GM19043 (cell line): ENCODE data around the gene SCN4B.

Experiments used
- ATAC-seq: cut with Tn5 transposase; IDR thresholded peaks from one replicate; pipeline ENCODE4 v1.9.1; 2021; ENCODE audit warnings: low read depth; ENCODE audit not compliant: unreplicated experiment

Gene SCN4B

DNA sequence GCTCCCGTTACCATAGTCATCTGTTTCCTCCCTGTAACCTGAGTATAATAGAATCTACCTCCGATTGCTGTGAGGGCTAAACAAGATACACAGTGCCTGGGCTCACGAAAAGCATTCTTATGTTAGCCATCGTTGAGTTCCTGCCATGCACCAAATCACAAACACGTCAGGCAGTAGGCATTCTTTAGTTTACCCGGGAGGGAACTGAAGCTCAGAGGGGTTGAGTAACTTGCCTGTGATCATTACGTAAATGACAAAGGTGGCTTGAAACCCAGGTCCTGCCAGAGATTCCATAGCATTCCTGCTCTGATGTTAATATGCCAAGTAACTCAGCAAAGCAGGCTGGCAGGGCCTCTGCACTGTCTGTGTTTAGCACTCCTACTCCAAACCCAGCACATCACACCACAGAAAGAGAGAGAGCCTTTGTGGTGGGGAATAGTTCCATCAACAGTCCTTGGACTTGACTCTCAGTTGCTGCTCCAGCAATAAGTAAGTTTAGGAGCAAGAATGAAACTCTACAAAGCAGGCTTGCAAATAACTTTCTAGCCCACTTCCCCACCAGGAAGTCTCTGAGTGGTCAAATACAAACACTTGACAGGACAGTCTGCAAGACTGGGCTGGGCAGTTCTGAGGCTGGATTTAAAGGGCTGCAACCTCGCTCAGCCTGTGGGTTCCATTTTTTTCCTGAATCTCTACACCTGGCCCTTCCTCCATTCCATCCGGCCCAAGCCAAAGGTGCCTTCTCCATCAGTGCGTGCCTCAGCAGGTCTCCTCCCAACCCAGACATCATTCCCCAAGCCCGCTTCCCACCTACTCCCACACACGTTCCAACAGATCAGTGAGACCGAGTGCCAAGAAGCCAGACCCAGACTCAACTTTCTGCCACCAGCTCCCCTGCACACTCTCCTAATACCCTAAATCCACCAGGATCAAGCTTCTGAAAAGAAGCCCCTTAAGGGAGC lies 22.7 kb upstream of the SCN4B start:
- no peak for ATAC-seq

DNA sequence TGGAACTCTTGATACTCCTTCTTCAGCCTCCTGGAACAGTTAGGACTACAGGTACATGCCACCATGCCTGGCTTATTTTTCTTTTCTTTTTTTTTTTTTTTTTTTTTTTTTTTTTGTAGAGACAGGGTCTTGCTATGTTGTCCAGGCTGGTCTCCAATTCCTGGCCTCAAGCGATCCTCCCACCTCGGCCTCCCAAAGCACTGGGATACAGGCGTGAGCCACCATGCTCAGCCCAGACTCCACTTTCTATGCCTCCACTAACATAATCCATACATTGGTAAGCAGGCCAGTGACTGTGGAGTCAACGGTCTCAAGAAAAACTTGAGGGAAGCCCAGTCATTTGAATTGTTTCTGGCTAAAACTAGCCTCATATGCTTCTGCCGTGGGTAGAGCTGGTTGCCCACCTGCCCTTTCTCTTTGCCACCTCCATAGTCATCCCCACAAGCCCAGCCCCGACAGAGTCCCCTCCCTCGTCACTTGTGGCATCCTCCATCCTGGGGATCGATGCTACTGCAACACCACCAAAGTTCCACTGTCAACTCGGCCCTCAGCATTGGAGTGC lies 21.5 kb upstream of the SCN4B start:
- no peak for ATAC-seq

DNA sequence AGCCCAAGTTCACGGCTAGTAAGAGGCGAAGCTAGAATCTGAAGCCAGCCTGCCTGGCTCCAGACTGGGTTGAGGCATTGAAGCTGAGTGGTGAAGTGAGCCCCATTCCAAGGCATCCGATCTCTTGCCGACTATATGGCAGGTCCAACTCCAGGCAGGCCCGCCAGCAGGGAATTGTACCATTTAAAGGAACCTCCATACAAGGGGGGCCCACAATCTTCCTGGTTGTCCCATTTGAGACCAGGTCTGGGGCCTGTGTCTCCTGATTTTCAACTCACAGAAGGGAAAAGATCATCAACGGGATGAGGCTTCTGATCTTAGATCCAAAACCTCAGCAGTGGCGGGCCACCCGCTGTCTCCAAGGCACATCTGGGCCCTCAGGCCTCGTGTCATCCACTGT lies 19.7 kb upstream of the SCN4B start:
- ATAC-seq, result no peak

DNA sequence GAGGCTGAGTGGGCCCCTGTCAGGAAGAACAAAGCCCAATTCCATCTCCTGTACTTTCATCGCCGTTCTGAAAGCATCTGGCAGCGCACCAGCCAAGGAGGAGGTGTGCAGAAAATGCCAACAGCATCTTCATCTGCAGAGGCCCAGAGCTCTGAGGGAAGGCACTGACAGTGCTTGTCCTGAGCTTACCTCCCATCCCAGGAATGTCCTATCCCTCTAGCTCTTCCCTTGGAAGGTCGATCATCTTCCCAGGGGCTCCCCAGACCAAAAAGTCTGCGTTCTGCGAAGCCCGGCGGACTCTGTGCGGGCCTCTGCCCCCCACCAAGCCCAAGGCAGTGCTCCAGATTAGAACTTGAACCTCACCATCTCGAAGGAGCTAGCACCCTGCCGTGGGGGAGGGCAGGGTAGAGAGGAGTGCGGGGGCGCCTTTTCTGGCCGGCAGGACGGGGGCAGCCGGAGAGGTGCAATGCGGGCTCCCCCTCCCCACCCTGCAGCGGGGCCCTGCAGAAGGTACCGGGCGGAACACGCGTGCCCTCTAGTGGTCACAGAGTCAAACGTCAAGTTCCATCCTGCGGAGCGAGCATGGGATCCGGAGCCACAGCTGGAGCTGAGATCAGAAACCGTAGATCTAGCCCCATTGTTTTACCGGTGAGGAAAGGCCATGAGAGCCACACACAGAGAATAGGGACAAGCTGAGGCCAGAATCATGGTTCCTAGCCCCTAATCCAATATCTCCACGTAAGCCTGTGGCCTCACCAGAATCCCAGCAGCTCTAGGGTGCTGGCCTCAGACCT lies 18.8 kb upstream of the SCN4B start:
- ATAC-seq, result no peak

DNA sequence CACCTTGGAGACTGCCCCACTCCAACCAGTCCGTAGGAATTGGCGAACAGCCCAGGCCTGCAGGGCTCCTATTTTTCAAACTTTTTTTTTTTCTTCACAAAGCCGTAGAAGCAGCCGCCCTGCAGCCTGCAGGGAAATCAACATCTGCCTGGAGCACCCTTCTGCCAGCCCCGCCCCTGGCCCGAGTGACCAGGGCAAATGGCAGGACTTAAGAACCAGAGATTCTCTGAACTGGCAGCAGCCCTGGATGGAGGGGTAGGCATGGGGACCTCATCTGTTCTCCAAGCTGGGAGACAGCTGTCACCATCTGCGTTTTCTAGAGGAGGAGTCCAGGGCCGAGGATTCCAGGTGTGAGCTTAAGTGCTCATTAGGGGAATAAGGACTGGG lies 18.3 kb upstream of the SCN4B start:
- no peak for ATAC-seq

DNA sequence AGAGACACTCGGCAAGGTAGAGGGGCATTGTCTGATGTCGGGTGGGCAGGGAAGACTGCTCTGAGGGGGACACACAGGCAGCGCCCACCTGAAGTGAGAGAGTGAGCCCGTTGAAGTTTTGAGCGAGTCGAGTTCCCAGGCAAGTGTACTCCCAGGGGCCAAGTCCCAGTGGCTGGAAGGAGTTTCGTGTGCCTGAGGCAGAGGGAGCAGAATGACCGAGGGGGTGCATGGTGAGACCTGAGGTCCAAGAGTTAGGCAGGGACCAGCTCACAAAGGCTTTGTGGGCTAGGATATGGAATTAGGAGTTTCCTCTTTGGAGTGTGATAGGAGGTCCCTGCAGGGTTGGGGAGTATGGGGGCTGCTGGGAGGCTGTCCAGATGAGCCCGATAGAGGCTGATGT lies 17.6 kb upstream of the SCN4B start:
- ATAC-seq, result no peak

DNA sequence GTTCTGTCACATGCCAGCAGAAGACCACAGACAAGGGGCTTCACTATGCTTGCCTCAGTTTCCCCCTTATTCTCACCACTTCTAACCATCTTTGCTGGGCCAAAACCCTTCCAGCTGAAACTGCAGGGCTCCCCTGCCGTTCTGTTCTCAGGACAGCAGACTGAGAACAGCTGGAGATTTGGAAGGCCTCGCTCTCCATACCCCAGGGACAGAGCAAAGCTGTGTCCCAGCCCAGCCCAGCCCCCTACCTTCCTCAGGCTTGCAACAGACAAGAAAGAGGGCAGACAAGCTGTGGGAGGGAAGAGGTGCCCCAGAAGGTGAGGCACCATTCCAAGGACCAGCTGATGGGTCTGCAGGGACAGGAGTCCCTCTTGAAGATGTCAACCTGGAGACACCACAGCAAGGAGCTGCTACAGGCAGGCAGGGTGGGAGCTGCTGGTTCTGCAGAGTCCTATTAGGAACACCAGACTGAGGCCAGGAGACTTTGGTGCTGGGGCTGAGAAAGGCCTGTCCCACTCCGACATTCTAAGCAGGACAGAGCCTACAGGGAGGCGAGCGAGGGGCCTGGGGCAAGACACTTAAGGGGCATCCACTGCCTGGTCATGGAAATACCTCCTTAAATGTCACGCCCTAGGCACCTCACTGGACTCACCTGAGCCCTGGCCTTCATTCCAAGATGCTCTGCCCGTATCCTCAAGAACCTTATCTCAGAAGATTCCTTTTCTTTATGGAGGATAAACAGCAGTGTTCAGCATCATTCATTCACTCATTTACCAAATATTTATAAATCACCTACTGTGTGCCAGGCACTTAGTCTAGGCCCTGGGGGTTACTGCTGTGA lies 16.9 kb upstream of the SCN4B start:
- no peak for ATAC-seq

DNA sequence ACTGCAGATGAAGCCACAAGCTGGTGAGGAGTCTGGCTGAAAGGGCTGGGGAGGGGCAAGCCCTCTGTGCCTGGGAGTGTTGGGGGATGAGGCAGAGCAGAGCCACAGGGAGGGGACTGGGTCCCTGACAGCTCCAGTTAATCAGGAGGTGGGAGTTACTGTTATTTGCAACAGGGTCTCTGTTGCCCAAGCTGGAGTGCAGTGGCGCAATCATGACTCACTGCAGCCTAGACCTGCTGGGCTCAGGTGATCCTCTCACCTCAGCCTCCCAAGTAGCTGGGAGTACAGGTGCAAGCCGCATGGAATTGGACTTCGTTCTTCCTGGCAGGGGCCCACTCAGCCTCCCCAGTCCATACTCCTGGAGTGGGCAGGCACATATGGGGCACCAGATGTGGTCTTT lies 16.1 kb upstream of the SCN4B start:
- ATAC-seq, result no peak

DNA sequence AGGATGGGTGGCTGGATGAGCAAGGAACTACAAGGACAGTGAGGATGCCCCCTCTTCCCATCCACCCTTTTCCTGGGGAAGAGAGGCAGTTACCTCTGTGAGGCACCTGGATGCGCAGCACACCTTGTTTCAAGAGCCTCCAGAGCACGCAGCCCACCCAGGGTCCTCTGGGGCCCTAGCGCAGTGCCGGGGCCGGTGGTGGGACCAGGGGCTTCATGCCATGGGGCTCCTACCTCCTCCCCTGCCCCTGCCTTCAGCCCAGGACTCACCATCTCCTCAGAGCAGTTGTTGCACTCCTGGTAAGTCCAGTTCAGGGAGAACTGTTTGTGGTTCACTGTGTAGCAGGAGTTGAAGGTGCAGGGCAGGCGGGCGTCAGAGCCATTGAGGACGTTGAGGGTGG lies 15.7 kb upstream of the SCN4B start:
- ATAC-seq, result no peak

DNA sequence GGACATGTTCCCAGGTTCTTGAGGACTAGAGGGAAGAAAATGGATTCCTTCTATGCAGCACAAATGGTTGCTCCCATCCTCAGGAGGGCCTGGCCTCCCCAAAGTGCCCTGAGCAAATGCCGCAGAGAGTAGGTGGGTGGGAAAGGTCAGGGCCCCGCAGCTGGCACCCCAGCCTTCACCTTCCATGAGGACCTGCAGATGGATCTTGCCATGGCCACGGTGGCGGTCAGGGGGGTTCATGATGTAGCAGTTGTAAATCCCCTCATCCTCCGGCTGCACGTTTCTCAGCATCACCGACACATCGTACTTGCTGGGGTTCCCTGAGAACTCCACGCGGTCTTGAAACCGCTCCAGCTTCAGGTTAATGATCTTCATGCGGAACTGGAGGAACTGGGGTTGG lies 15.3 kb upstream of the SCN4B start:
- no peak for ATAC-seq

DNA sequence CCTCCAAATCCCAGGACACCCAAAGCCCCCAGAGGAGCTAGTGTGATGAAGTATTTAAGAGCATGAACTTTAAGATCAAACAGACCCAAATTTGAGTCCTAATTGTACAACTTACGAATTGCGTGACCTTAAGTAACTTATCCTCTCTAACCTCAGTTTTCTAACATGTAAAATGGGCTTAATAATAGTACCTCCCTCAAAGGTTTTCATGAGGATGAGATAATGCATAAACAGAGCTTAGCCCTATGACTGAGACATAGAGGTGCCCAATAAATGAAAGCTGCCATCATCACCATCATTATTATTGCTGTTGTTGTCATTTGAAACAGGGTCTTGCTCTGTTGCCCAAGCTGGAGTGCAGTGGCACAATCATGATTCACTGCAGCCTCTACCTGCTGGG lies 14.6 kb upstream of the SCN4B start:
- ATAC-seq, result no peak

DNA sequence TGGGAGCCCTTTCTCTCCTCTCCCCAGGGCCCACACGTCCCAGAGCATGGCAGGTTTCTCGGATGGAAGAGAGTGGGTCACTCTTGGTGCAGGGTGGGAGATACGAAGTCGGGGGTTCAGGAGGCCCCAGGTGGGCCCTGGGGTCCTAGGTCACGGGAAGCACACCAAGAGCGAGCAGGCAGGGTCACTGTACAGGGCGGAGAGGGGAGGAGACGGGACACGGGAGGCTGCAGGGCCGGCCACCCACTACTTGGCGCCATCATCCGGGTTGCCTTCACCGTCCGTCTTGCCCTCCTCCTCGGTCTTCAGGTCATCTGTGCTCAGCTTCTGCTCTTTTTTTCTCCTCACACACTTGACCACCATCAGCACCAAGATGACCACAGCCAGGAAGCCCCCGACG lies 14.0 kb upstream of the SCN4B start:
- ATAC-seq, result no peak

DNA sequence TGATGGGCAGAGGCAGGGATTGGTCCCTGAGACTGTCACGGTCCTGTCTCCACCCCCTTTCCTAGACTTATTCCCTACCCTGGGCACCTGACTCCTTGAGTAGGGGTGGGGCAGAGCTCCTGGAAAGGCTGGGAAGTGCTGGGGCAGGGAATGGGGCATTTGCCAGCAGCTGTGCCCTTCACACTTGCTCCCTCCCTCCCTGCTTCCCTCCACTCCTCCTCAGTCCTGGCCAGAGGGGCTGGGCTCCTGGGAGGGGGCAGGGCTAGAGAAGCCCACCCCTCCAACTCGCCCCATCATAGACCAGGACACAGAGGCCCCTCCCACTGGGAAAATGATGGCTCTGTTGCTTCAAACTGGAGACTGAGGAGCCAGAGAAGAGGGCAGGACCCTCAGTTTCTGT lies 12.3 kb upstream of the SCN4B start:
- ATAC-seq, result no peak

DNA sequence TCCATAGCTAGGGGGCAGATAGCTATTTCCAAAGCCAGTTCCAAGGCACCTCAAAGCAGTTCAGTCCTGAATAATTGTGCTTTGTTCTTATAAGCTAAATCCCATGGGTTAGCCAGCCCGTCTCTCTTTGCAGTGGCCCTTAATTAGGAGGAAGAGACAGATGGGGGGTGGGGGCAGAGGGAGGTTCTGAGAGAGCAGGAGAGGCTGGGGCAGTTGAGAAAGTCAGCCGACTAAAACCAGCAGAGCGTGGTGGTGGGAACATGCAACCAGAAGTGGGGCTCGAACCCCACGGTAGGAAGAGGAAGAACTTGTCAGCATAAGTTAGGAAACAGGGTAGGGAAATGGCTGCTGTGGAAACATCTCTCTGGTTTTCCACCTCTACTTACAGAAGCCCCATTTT lies 10.9 kb upstream of the SCN4B start:
- ATAC-seq, result no peak

DNA sequence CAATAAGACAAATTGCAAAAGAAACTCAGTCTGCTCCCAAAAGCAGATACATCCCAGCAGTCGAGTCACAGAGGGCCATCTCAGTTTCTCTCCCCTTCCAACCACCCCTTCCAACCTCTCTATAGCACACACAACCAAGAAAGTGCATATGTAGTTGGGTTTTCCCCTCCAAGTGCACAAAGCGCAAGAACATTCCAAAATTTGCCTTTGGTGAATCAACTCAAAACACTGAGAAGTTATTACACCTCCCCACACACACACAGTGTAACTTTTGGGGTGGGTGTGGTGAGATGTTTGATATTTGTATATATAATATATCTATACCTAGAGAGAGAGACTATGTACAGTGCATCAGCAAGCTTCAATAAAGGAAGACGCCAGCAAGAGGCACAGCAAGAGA lies 10.2 kb upstream of the SCN4B start:
- ATAC-seq, result no peak

DNA sequence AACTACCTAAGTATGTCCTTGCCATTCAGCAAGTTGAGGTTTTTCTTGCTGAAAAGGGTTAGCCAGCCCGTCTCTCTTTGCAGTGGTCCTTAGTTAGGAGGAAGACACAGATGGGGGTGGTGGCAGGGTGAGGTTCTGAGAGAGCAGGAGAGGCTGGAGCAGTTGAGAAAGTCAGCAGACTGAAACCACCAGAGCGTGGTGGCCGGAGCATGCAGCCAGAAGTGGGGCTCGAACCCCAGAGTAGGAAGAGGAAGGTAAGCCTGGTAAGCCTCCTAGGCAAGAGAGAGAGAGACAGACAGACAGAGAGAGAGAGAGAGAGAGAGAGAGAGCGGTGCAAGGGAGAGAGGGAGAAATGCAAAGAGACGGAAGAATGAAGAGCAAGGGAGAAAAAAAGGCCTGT lies 9.2 kb upstream of the SCN4B start:
- no peak for ATAC-seq

DNA sequence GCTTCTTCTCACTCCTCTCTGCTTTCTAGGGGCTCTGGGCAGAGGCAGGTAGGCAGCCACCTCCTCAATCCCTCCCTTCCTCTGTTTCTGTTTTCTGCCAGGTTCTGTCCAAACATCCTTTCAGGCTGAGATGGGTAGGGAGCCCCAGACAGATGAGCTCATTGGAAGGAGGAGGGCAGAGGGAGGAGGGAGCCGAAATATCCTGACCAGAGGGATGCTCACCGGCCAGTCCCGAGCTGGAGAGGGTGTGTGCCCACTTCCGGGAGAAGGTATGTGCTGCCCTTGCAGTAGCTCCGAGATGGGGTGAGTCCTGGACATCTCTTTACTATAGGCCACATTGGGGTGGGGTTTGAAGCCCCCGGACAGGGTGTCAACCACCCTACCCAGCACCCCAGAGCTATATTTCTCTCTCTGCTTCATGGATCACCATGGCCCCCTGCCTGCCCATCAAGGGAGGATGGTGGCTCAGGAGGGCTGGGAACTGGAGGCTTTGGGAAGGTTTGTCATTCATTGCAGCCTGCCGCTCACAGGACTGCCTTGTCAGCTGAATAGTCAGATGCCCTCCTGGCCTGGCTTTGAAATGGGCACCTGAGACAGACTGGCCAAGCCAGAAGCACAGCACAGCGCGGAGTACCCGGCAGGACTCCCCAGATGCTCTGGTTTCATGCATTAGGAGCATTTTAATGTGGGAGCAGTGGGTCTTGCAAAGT lies 4.7 kb upstream of the SCN4B start:
- ATAC-seq, result no peak

DNA sequence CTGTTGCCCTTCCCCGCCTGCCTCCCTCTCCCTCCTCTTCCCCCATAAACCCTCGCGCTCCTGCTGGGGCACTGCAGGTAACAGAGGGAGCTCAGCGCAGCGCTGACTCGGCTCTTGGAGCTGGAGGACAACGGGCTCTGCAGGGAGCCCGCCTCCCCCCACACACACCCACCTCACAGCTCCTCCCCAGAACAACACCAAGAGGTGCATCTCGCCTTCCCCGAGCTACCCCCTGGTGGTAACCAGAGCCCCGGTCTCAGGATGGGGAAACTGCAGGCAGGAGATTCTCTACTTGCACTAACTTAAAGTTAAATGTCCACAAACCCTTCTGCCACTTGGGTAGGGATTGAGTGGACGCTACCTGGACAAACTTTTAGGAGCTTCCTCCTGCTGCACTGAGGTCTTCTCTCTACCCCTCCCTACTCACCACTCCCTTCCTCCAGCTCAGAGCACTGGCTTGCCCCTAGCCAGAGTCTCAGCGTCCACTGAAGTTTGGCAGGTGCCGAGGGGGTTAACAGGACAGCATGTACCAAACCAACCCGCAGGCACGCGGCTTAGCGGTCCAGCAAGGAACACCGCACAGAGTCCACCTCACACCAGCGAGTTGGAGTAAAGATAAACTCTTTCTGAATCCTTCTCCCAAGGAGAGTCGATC lies 4.0 kb upstream of the SCN4B start:
- no peak for ATAC-seq

DNA sequence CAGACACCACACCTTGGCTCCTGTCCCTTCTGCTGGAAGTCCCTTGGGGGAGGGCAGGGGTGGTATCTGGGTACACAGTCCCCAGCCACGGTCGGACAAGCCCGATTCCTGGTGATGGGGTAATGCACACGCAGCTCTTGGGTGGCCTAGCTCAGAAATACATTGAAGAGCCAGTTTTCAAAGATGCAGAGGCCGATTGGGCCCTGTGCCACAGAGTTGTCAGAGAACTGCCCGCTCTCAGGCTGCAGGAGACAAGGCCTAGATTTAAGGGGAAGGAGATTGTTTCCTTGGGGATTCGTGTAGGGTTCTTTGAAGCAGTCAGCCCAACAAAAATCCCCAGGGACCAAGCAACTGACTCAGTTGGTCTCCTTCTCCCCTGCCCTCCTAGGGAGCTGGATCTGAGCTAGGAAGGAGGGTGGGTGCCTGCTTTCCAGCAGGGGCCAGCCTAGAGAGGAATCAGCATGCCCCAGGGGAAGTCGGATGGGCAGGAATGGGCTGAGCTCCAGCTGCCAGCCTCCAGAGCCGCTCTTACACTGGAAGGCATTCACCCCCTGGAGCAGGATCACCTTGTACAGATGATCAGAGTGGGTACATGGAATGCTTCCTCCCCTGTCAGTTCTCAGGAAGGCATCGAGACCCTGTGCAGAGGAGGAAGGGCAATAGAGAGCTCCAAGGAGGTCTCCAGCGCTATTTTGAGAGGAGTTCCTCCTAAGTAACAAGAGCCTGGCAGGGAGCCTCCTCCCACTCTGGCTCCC lies 3.3 kb upstream of the SCN4B start:
- ATAC-seq, result no peak
